HG02885 (cell line): Measurements from ENCODE around the gene HSPB6.
"Not testable (repeated sequence)": the region's sequence is repeated elsewhere in the genome, so short reads cannot be mapped to it uniquely, and the experiment has no call there.

ENCODE experiments used
- ATAC-seq: cut with Tn5 transposase; IDR thresholded peaks from one replicate; pipeline ENCODE4 v1.9.1; 2021; ENCODE audit warnings: mild to moderate bottlenecking; ENCODE audit not compliant: unreplicated experiment, poor library complexity

HSPB6 gene

GRCh38 chr19:35733180-35734125 is 23.4 kb downstream of the HSPB6 start:
- no peak for ATAC-seq

- no peak for ATAC-seq
Observed at GRCh38 chr19:35732540-35733179, 24.2 kb downstream of the HSPB6 start.

GRCh38 chr19:35731779-35732405 is 24.9 kb downstream of the HSPB6 start:
- ATAC-seq = no peak

GRCh38 chr19:35731353-35731752 is 25.5 kb downstream of the HSPB6 start:
- no peak for ATAC-seq

- no peak for ATAC-seq
Observed at GRCh38 chr19:35730326-35730725, 26.5 kb downstream of the HSPB6 start.

- ATAC-seq = no peak
Observed at GRCh38 chr19:35729763-35730162, 27.1 kb downstream of the HSPB6 start.

GRCh38 chr19:35729021-35729420 is 27.8 kb downstream of the HSPB6 start:
- no peak for ATAC-seq

GRCh38 chr19:35727956-35728706 is 28.7 kb downstream of the HSPB6 start:
- ATAC-seq = no peak

- ATAC-seq = no peak
Observed at GRCh38 chr19:35727053-35727955, 29.5 kb downstream of the HSPB6 start.

- ATAC-seq = no peak
Observed at GRCh38 chr19:35725216-35725861, 31.5 kb downstream of the HSPB6 start.

- no peak for ATAC-seq
Observed at GRCh38 chr19:35724560-35724959, 32.3 kb downstream of the HSPB6 start.

- ATAC-seq = not testable (repeated sequence)
Observed at GRCh38 chr19:35724132-35724531, 32.7 kb downstream of the HSPB6 start.

- no peak for ATAC-seq
Observed at GRCh38 chr19:35723671-35724070, 33.2 kb downstream of the HSPB6 start.

GRCh38 chr19:35722897-35723296 is 33.9 kb downstream of the HSPB6 start:
- no peak for ATAC-seq

GRCh38 chr19:35722461-35722860 is 34.4 kb downstream of the HSPB6 start:
- no peak for ATAC-seq

GRCh38 chr19:35721374-35721773 is 35.5 kb downstream of the HSPB6 start:
- ATAC-seq = no peak

GRCh38 chr19:35720648-35721047 is 36.2 kb downstream of the HSPB6 start:
- no peak for ATAC-seq

- ATAC-seq = no peak
Observed at GRCh38 chr19:35720163-35720524, 36.7 kb downstream of the HSPB6 start.
